NB4 (cell line): ENCODE data around the gene ZBTB8OS.

Experiments used
- POLR2A ChIP-seq: IDR thresholded peaks from 2 replicates; pipeline ENCODE4 v1.6.1; 2011; ENCODE audit warnings: mild to moderate bottlenecking; ENCODE audit not compliant: insufficient read length; ENCODE audit errors: extremely low read depth
- TF ChIP-seq, protein P1 (sequence below): IDR thresholded peaks from one replicate; pipeline ENCODE4 v1.5.1; 2012; ENCODE audit warnings: low read depth, low read length

DNA sequence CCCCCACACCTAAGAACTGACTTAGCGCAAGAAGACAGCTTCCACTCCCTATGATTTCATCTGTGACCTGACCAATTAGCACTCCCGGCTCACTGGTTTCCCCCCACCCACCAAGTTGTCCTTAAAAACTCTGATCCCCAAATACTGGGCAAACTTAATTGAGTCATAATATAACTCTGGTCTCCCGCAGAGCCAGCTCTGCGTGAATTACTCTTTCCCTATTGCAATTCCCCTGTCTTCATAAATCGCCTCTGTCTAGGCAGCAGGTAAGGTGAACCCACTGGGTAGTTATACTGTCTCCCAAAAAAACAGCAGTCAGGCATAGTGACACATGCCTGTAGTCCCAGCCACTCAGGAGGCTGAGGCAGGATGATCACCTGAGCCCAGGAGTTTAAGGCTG lies 36.9 kb downstream of the ZBTB8OS start:
- no peak for TF ChIP-seq POLR2A
- TF ChIP-seq, protein P1, sequence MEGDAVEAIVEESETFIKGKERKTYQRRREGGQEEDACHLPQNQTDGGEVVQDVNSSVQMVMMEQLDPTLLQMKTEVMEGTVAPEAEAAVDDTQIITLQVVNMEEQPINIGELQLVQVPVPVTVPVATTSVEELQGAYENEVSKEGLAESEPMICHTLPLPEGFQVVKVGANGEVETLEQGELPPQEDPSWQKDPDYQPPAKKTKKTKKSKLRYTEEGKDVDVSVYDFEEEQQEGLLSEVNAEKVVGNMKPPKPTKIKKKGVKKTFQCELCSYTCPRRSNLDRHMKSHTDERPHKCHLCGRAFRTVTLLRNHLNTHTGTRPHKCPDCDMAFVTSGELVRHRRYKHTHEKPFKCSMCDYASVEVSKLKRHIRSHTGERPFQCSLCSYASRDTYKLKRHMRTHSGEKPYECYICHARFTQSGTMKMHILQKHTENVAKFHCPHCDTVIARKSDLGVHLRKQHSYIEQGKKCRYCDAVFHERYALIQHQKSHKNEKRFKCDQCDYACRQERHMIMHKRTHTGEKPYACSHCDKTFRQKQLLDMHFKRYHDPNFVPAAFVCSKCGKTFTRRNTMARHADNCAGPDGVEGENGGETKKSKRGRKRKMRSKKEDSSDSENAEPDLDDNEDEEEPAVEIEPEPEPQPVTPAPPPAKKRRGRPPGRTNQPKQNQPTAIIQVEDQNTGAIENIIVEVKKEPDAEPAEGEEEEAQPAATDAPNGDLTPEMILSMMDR, result no peak
